ENCODE data around the gene ERGIC1.
A peak's percentile ranks its signal among the peaks of the same experiment; 100 is the strongest.
"Not testable (repeated sequence)": the region's sequence is repeated elsewhere in the genome, so short reads cannot be mapped to it uniquely, and the experiment has no call there.

ERGIC1 gene

GRCh38 chr5:172881691-172882370 lies 47.8 kb downstream of the ERGIC1 start:
- no peak for DNase-seq (ENCODE audit: low spot score)

- DNase-seq (ENCODE audit: low spot score): no peak
These were observed 49.0 kb downstream of the ERGIC1 start for GRCh38 chr5:172883066-172883465.

GRCh38 chr5:172885597-172886340 lies 51.7 kb downstream of the ERGIC1 start:
- no peak for DNase-seq (ENCODE audit: low spot score)

GRCh38 chr5:172886476-172886875 lies 52.4 kb downstream of the ERGIC1 start:
- no peak for DNase-seq (ENCODE audit: low spot score)

- DNase-seq (ENCODE audit: low spot score): peak; percentile 61
These were observed 53.0 kb downstream of the ERGIC1 start for GRCh38 chr5:172886974-172887501.

GRCh38 chr5:172887692-172888091 lies 53.6 kb downstream of the ERGIC1 start:
- DNase-seq (ENCODE audit: low spot score): peak; percentile 57

- DNase-seq (ENCODE audit: low spot score): no peak
These were observed 56.6 kb downstream of the ERGIC1 start for GRCh38 chr5:172890659-172891058.

GRCh38 chr5:172891716-172892421 lies 57.8 kb downstream of the ERGIC1 start:
- DNase-seq (ENCODE audit: low spot score): no peak

- DNase-seq (ENCODE audit: low spot score): peak; percentile 79
These were observed 58.7 kb downstream of the ERGIC1 start for GRCh38 chr5:172892713-172893112.

GRCh38 chr5:172894767-172895388 lies 60.8 kb downstream of the ERGIC1 start:
- DNase-seq (ENCODE audit: low spot score): no peak

GRCh38 chr5:172895549-172895948 lies 61.5 kb downstream of the ERGIC1 start:
- DNase-seq (ENCODE audit: low spot score): no peak

- no peak for DNase-seq (ENCODE audit: low spot score)
These were observed 62.4 kb downstream of the ERGIC1 start for GRCh38 chr5:172896465-172896864.

GRCh38 chr5:172897067-172897466 lies 63.0 kb downstream of the ERGIC1 start:
- DNase-seq (ENCODE audit: low spot score): not testable (repeated sequence)

- DNase-seq (ENCODE audit: low spot score): peak; percentile 59
These were observed 63.6 kb downstream of the ERGIC1 start for GRCh38 chr5:172897481-172898217.

GRCh38 chr5:172898218-172898842 lies 64.3 kb downstream of the ERGIC1 start:
- peak; percentile 41 for DNase-seq (ENCODE audit: low spot score)

- DNase-seq (ENCODE audit: low spot score): no peak
These were observed 64.9 kb downstream of the ERGIC1 start for GRCh38 chr5:172898843-172899369.

- DNase-seq (ENCODE audit: low spot score): no peak
These were observed 65.4 kb downstream of the ERGIC1 start for GRCh38 chr5:172899436-172899835.

- peak; percentile 57 for DNase-seq (ENCODE audit: low spot score)
These were observed 67.1 kb downstream of the ERGIC1 start for GRCh38 chr5:172901012-172901780.

GRCh38 chr5:172901788-172902496 lies 67.9 kb downstream of the ERGIC1 start:
- DNase-seq (ENCODE audit: low spot score): no peak

Data from cerebellar cortex (tissue), 1 donor.